COLO668 (cell line): ENCODE data around the gene RCSD1.

Experiments used
- DNase-seq: peaks from one replicate; lab custom pipeline; 2025; ENCODE audit not compliant: unreplicated experiment; lab: John Stamatoyannopoulos, UW

Gene RCSD1

DNA sequence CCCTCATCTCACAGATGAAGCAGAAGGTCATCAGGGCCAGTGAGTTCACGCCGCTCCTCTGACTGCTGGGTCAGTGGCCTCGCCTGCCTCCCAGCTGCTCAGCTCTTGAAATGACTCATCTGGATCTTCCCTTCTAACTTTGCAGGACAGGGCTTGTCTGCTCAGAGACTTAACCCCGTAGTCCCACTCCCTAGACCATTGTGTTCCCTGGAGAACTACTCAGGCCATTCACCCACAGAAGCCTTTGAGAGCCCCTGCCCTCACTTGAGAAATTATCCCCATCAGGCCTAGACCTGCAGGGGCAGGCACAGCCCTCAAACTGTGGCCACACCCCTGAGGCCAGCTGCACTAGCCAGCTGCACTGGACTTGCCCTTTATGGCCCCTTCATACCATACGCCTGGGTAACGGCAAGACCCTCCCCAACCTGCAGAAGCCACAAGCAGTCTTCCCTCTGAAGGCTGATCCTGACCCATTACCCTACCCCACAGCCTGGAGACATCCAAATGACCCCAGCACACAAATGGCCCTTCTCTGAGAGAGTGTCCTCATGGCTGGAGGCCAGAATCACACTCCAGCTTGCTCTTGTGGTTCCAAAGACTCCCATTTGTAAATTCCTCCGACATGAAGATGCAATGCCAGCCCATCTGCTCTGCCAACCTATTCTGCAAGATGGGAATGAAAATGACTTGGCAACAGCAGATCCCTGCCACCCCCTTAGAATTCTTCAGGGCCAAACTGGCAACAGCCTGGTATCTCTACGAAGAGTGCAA is 33.2 kb downstream of the RCSD1 start:
- DNase-seq: no peak

DNA sequence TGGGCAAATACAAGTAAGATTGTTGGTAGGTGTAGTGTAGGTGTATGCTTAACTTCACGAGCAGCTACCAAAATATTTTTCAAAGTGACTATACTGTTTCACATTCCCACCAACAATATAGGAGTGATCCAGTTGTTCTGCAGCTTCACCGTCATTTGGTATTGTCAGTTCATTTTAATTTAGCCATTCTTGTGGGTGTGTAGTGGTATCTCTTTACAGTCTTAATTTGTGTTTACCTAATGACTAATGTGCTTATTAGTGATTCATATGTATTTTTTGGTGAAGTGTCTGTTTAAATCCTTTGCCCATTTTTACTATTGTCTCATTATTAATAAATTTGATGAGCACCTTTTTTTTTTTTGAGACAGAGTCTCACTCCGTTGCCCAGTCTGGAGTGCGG is 35.4 kb downstream of the RCSD1 start:
- no peak for DNase-seq

DNA sequence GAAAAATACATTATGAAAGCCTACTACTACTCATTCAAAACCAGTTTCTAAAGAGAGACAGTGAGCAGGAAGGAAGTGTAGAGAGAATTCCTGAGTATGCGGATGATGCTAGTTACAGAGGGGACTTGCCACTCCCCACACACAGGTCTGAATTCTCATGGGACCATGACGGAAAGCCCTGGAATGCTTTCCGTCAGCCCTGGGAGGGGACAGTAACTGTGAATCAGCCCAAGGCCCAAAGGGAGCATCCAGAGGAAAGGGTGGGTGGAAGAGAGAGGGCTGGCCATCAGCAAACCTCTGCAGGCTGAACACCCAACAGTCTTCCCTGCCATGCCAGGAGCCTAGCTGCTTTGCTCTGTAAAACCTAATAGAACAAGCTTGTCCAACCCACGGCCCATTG is 36.4 kb downstream of the RCSD1 start:
- DNase-seq: no peak

DNA sequence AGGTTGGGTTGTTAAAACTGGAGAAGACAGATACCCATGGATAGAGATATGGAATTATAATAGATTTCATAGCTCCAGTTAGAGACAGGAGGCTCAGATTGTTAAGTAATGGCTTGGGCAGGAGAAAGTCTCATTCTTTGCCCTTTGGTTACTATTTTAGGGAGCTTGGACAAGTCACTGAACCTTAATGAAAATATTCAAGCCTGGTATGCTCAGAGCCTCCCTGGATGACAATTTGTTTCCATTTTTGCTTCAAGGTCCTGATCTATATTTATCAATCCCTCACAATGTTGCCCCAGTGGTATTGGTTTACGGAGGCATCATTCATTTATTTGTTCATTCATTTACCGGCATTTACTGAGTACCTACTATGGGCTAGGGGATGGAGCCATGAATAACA is 37.5 kb downstream of the RCSD1 start:
- no peak for DNase-seq

DNA sequence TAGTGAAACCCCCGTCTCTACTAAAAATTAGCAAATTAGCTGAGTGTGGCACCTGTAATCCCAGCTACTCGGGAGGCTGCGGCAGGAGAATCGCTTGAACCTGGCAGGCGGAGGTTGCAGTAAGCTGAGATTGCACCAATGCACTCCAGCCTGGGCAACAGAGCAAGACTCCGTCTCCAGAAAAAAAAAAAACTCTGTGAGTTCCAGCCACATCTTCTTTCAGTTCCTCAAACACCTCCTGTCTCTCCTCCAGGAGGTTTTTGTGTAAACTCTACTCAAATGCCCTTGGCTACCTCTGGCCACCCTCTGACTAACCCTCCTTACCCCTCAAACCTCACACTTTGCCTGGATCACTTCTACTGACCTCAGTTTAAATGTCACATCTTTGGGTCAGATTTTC is 38.1 kb downstream of the RCSD1 start:
- DNase-seq: no peak

DNA sequence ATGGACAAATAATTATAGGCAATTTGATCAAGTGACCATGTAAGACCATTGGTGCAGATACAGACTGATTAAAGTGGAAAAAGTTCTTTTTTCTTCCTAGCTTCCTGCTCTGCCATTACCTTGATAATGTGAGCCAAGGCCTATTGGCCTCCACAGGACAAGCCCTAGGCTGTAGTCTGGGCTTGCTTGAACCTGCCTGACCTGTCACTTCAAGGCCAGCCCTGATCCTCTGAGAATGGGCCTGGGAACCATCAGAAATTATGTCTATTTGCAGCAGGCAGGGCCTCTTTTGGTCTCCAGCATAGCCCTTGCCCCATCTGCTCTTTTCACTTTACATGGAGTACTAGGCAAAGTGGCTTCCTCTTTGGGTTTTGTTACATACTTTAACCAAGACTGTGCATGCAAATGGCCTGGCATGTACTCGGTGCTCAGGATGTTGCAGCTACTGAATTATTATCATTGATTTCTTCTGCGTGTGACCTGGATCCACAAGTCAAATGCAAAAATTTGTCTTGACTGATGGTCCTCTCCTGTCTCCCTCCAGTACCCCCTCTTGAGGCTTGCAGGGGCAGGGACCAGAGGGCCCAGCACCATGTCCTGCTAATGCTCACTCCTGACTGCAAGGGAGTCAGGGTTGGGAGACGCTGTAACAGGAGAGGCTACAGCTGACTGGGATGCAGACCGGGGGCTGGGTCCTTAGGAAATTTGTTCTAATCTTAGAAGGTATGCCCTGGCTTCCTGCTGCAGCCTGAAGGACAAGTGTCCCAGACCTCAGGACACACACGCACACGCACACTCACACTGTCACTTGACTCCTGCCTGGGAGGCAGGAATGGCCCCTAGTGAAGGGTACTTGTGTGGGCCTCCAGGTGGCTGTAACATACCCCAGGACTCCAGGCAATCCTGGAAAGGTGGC is 39.4 kb downstream of the RCSD1 start:
- DNase-seq: no peak

DNA sequence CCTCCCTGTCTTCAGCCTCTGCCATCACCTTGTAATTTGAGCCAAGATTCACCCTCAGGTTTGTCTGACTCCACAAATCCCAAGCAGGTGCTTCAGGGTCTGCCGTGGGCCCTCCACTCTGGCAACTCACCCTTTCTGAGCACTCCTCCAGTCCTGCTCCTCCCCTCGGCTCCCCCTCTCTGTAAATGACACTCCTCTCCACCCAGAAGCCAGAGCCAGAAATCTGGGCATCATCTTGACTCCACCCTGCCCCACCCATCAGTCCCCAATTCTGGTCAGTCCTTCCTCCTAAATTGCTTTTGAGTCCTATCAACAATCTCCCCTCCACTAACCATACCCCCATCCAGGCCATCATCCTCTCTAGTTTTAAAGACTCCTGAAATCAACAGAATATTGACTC is 40.5 kb downstream of the RCSD1 start:
- no peak for DNase-seq

DNA sequence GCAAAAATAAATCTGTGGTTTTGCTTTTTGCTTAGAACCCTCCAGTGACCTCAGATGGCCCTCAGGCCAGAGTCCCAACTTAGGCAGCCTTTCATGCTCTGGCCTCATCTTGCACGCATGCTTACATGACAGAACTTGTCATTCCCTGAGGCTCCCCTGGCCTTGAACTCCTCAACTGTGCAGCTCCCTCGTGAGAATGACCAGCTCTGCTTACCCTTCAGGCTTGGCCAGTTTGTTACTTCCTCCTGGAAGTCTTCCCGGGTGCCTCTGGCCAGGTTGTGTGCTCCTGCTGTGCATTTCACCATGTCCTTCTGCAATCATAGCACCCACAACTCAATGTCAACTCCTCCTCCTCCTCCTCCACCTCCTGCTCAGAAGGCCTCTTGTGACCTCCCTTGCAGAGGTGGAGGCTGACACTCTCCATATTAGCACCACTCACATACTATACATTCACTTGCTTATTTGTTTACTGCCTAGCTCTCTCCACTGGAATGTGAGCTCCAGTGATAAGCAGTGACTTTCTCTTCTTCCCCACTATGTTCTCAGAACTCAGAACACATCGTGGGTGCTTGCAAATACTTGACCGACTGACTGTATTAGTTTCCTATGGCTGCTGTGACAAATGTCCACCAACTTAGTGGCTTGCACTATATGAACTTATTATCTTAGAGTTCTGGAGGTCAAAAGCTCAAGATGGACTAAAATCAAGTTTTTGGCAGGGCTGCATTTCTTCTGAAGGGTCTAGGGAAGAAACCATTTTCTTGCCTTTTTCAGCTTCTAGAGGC is 41.9 kb downstream of the RCSD1 start:
- no peak for DNase-seq

DNA sequence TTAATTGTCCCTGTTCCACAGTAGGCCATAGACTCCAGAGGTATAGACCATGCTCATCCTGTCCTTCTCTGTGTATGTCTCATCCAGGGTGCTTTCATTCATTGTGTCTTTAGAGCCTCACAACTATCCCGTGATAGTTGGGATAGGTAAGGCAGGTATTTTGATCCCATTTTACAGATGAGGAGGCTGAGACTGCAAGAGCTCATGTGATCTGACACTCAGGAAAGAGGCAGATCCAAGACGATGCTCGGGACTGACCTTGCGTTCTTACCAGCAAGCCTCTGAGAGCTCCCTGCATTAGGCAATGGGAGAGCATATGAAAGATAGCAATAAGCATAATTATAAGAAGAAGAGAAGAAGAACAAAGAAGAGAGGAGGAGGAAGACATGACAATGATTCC is 42.8 kb downstream of the RCSD1 start:
- no peak for DNase-seq

DNA sequence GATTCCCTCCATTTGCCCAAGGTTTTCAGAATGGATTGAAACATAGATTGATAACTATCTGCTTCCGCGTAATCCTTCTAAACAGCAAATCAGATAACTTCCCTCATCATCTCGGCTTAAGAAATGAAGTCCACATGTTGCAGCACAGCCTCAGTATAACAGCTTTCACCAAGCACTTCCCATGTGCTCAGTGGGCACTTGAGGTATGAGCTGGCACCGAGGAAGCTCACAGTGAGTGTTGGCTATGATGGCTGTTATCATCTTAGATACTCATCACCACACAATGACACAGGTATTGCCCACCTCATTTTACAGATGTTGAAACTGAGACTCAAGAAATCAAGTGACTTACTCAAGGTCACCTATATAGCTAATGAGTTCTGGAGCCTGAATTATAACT is 43.2 kb downstream of the RCSD1 start:
- DNase-seq: no peak

DNA sequence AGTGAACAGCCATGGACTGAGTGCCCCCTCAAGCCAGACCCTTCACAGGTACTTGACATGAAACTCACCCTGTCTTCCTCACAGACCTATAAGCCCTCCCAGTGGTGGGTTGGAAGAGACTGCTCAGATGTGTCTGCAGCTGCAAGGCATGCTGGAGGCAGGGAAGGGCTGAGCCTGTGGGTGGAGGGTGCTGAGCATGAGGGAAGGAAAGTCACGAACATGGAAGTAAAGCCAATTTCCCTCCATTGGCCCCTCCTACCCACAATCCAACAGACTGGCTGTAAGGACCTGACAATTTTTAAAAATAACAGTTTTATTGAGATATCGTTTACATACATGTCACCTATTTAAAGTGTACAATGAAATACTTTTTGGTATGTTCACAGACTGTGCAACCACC is 44.1 kb downstream of the RCSD1 start:
- DNase-seq: no peak

DNA sequence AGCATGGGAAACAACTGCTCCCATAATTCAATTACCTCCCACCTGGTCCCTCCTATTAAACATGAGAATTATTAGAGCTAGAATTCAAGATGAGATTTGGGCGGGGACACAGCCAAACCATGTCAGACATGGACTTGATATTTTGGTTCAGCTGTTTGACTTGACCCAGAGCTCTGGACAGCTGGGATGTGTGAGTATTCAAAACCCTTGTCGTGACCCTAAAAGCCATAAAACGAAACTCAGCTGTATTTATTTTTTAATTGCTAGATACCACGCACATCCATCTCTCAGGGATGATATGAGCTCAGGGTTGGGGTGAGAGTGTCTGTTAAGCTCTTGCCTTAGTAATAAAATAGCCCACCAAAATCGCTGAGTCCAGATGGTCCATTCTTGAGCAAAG is 45.4 kb downstream of the RCSD1 start:
- DNase-seq: no peak

DNA sequence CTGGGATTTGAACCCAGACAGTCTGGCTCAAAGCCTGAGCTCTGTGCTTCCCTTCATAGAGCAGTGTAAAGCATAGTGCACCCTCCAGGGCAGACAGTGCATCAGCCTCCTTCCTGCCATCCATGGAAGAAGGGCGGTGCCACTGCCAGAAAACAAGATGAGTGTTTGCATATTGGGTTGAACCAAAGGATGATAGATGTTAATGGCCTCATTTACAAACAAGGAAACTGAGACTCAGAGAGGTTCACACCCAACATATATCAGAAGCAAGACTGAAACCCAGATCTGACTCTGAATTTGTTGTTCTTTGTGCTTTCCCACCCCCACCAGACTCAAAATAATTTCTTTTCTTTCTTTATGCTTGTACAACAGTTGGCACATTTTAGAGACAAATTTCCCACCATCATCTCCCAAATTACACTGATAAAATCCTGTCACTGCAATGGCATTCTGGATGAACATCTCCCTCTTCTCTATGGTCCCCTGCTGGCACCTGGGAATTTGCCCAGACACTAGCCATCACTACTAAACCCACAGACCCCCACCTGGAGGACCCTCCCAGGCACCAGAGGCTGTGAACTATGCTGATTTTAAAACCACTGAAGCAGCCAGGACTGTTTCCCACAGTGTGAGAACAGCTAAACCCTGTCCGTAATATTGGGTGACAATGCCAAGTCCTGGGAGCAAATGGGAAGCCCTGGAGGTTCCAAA is 46.3 kb downstream of the RCSD1 start:
- no peak for DNase-seq

DNA sequence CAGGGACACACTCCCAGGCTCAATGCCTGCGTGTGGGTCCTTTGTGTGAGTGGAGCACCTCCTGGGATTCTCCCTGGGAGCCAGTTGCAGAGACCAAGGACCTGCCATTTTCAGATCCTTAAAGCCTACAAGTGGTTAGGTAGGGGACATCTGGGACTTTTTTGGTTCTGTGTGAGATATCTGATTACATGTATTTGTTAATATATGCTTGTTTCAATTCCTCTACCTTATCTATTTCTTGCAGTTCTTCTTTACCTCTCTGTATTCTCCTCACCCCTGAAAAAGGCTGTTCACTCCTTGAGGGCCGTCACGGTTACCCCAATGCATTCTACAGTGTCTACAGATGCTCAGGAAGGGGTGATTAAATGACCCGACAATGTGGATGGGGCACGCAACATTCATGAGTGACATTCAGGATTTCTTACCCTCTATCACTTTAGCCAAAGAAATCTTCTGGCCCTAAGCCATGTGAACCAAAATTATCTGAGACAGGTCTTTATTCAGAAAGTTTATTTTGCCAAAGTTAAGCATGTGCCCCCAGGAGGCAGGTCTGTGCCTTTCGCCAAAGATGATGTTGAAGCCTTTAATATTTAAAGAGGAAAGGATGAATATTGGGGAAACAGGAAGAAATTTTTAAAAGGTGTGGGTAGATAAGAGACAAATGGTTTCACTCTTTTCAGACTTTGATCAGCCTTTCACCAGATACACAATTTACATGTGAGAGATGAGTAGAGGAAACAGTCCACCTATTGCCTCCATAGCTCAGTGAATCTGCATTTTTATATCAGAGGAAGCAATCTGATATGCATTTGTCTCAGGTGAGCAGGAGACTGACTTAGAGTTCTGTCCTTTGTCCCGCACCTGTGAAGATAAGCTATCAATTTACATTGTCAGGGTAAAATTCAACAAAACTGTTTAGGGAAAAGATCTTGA is 47.1 kb downstream of the RCSD1 start:
- no peak for DNase-seq

DNA sequence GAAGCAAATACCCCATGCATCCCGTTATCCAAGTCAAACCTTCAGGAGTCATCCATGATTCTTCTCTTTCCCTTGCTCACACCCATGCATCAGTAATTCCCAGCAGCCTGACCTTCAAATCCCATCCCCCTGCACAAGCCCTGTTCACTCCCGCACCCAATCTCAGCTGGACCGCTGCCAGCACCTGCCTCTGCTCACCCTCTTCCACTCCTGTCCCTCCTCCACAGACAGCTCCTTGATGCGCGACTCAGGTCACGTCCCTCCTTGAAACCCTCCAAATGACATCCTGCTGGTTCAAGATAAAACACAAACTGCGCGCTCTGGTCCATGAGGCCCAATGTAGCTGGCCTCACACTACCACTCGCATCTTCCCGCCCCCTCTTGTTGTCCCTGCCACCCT is 48.4 kb downstream of the RCSD1 start:
- no peak for DNase-seq

DNA sequence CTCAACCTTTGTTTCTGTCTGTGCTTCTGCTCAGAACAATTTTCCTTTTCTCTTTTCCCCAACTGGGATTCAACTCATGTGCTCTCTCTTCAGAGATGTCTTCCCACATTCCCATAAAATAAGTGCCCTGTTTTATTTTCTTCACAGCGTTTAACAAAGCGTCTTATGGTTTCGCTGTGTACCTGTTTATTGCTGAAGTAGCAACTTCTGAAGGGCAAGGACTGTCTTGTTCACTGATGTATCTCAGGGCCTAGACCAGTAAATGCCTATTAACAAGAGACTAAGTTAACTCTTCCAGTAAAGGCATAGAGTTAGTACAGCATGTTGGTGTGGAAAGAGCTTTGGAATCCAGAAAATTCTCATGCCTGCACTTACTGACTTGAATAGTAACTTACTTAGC is 48.8 kb downstream of the RCSD1 start:
- DNase-seq: no peak

DNA sequence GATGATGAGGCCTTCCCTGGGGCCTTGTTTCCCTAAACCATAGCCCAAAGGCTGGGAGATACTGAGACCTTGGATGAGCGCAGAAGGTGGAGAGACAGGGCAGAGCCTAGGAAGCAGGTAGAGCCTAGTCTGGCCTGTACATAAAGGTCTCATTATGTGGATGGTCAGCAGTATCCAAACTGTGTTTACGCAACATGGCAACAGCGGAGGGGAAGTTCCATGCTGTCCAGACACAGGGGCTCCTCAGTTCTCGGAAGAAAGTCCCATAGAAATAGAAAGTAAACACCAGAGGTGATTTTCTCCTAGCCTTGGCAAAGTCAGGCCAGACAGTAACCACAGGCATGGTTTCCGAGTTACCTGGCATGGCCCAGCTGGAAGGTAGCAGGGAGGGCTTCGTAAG is 49.7 kb downstream of the RCSD1 start:
- no peak for DNase-seq

DNA sequence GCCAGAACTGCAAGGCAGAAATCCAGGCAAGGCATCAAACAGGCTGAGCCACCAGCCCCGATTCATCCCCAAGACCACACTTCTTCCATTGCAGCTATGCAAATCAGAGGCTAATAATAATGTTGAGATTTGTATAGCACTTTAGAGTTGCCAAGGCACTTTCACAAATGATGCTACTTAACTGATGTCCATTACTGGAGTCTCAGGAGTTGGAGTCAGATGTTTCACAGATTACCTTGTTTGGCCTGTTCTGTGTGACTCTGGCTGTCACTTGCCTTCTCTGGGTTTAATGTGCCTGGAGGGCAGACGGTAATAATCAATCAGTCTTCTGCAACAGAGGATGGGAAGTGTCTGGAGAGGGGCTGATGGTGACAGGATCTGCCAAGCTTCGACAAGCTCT is 51.0 kb downstream of the RCSD1 start:
- DNase-seq: no peak

DNA sequence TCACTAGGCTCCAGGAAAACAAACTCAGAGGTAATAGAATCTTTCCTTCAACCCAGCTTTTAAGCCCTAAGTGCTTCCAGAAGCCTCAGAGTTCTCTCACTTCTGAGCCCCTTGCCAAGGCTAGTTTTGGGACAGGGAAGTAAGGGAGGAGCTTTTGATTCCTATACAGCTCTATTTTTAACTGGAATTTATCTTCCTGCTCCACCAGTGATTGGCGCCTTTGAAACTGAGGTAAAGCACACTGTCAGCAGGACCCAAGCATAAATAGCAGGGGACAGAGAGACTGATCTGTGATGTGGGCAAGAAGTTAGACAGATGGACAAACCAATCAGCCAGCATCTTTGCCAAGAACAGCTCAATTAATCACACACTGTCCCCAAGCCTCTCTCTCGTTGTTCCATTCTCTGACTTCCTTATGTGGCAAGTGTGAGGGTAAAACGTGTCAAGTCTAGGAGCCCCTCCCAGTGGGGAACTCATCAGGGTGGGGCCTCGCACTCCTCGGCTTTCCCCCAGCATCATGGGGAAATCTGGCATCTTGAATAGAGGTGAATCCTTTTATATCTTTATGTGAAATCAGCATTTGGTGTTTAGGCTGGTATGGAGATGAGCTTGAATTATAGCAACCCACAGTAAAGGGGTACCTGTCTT is 51.5 kb downstream of the RCSD1 start:
- DNase-seq: no peak
